ENCODE results near the gene CAMKK2. TPM values are rescaled to one million over a fixed set of nuclear protein-coding genes. Genes with fewer than 3 reads are reported as not detected.

CAMKK2 gene
- total and polyA plus RNA-seq, 2 donors (not counting 1 experiment from before 2014, with no cell fraction given): 19.3 to 26.4 TPM

DNA sequence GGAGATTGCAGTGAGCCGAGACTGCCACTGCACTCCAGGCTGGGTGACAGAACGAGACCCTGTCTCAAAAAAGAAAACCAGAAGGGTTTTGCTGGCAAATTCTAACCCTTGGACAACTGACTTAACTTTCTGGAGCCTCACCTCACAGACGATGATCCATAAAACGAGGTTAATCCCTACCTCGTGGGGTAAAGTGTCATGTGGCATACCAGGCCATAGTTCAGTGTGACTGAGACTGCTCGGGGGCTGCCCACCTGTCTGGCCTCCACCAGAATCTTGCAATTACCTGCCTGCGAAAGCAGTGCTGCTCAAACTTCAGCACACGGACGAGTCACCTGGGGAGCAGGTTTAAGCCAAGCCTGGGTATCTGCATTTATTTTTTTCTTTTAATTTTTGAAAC, 59.7 kb downstream of the CAMKK2 start:
- Histone ChIP-seq H3K9me3 (ENCODE audit: control insufficient read depth, insufficient read depth, low read depth, low read length) (no peaks in the 10 kb centered on the region), H3K4me3 (replicated peaks in 1 of 4; ENCODE audit: control extremely low read depth in 1 of 4, insufficient read depth in 1 of 4, low read depth in 3 of 4, low read length in 4 of 4) (no peak overlapping the region), H3K27ac (ENCODE audit: insufficient read depth, low read length) (no peak overlapping the region), H3K27me3 (ENCODE audit: control insufficient read depth, insufficient read depth, low read length) (no peaks in the 10 kb centered on the region), H3K36me3 (ENCODE audit: control insufficient read depth, insufficient read depth, low read length) (peaks cover 6% of the 10 kb centered on the region), H3K4me1 (ENCODE audit: control insufficient read depth, extremely low read depth, insufficient read depth, low read length) (peaks cover 5% of the 10 kb centered on the region), H2AFZ (ENCODE audit: low read length) (no peak overlapping the region), H4K20me1 (ENCODE audit: control insufficient read depth, extremely low read depth, insufficient read depth, low read length) (no peaks in the 10 kb centered on the region), H3K9ac (ENCODE audit: insufficient read depth, low read length) (no peak overlapping the region), H3K79me2 (ENCODE audit: control insufficient read depth, insufficient read depth, low read length) (no peaks in the 10 kb centered on the region), H3K4me2 (ENCODE audit: extremely low read depth, insufficient read depth, low read length) (no peak overlapping the region)
- TF ChIP-seq CTCF (conservative IDR thresholded peaks at IDR 0.05 in 1 of 2, IDR thresholded peaks at IDR 0.05 in 1 of 2; ENCODE audit: low read depth in 1 of 2, low read length in 2 of 2): no peak
- no peak for TF ChIP-seq EZH2 (IDR thresholded peaks at IDR 0.05; ENCODE audit: low read length, missing control alignments)
- no peak for DNase-seq (ENCODE audit: low read depth in 2 of 2)

DNA sequence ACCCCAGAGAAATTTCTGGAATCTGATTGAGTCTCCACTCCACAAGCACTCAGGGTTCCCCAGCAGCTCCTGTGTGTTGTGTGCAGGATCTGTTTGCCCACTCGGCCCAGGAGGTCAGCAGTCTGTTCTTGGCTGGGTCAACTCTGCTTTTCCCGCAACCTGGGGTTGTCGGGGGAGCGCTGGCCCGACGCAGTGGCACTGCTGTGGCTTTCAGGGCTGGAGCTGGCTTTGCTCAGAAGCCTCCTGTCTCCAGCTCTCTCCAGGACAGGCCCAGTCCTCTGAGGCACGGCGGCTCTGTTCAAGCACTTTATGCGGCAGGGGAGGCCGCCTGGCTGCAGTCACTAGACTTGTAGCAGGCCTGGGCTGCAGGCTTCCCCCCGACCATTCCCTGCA, 62.9 kb downstream of the CAMKK2 start:
- Histone ChIP-seq H3K27ac (ENCODE audit: insufficient read depth, low read length) (no peak overlapping the region), H3K4me2 (ENCODE audit: extremely low read depth, insufficient read depth, low read length) (no peak overlapping the region), H3K27me3 (ENCODE audit: control insufficient read depth, insufficient read depth, low read length) (no peaks in the 10 kb centered on the region), H2AFZ (ENCODE audit: low read length) (no peak overlapping the region), H3K79me2 (ENCODE audit: control insufficient read depth, insufficient read depth, low read length) (no peaks in the 10 kb centered on the region), H3K36me3 (ENCODE audit: control insufficient read depth, insufficient read depth, low read length) (peaks cover 10% of the 10 kb centered on the region), H3K4me1 (ENCODE audit: control insufficient read depth, extremely low read depth, insufficient read depth, low read length) (no peaks in the 10 kb centered on the region), H3K9me3 (ENCODE audit: control insufficient read depth, insufficient read depth, low read depth, low read length) (no peaks in the 10 kb centered on the region), H3K9ac (ENCODE audit: insufficient read depth, low read length) (no peak overlapping the region), H3K4me3 (replicated peaks in 1 of 4; ENCODE audit: control extremely low read depth in 1 of 4, insufficient read depth in 1 of 4, low read depth in 3 of 4, low read length in 4 of 4) (no peak overlapping the region), H4K20me1 (ENCODE audit: control insufficient read depth, extremely low read depth, insufficient read depth, low read length) (no peaks in the 10 kb centered on the region)
- no peak for DNase-seq (ENCODE audit: low read depth in 2 of 2)
- TF ChIP-seq CTCF (conservative IDR thresholded peaks at IDR 0.05 in 1 of 2, IDR thresholded peaks at IDR 0.05 in 1 of 2; ENCODE audit: low read depth in 1 of 2, low read length in 2 of 2): no peak
- no peak for TF ChIP-seq EZH2 (IDR thresholded peaks at IDR 0.05; ENCODE audit: low read length, missing control alignments)

- H3K27me3 ChIP-seq (ENCODE audit: control insufficient read depth, insufficient read depth, low read length): no peaks in the 10 kb centered on the region
- H3K4me3 ChIP-seq (replicated peaks in 1 of 4; ENCODE audit: control extremely low read depth in 1 of 4, insufficient read depth in 1 of 4, low read depth in 3 of 4, low read length in 4 of 4): no peak overlapping the region
- H3K36me3 ChIP-seq (ENCODE audit: control insufficient read depth, insufficient read depth, low read length): peaks cover 10% of the 10 kb centered on the region
- no peak overlapping the region for H3K9ac ChIP-seq (ENCODE audit: insufficient read depth, low read length)
- no peak for DNase-seq (ENCODE audit: low read depth in 2 of 2)
- no peaks in the 10 kb centered on the region for H4K20me1 ChIP-seq (ENCODE audit: control insufficient read depth, extremely low read depth, insufficient read depth, low read length)
- H3K9me3 ChIP-seq (ENCODE audit: control insufficient read depth, insufficient read depth, low read depth, low read length): no peaks in the 10 kb centered on the region
- H3K27ac ChIP-seq (ENCODE audit: insufficient read depth, low read length): no peak overlapping the region
- H2AFZ ChIP-seq (ENCODE audit: low read length): no peak overlapping the region
- no peak overlapping the region for H3K4me2 ChIP-seq (ENCODE audit: extremely low read depth, insufficient read depth, low read length)
- TF ChIP-seq CTCF (conservative IDR thresholded peaks at IDR 0.05 in 1 of 2, IDR thresholded peaks at IDR 0.05 in 1 of 2; ENCODE audit: low read depth in 1 of 2, low read length in 2 of 2): no peak
- TF ChIP-seq EZH2 (IDR thresholded peaks at IDR 0.05; ENCODE audit: low read length, missing control alignments): no peak
- H3K79me2 ChIP-seq (ENCODE audit: control insufficient read depth, insufficient read depth, low read length): no peaks in the 10 kb centered on the region
- no peaks in the 10 kb centered on the region for H3K4me1 ChIP-seq (ENCODE audit: control insufficient read depth, extremely low read depth, insufficient read depth, low read length)
Observed at GRCh38 chr12:121232977-121233627, 63.4 kb downstream of the CAMKK2 start.

Data from fibroblast of lung (primary cell).